PC-9 (cell line): Measurements from ENCODE around the gene MAGI2. TPM values are rescaled to one million over a fixed set of nuclear protein-coding genes. Genes with fewer than 3 reads are reported as not detected.
"Not testable (repeated sequence)": the region's sequence is repeated elsewhere in the genome, so short reads cannot be mapped to it uniquely, and the experiment has no call there.

ENCODE experiments used
- BruUV-seq: library from RNA; stranded (reverse); fragments of 400-500 nt; replicated peaks from 2 replicates; lab custom pipeline; 2021; lab: Mats Ljungman, UMichigan
- CTCF ChIA-PET: fragments of 300-600 bp; sonication (Branson Sonifier 250); formaldehyde crosslinking; loops from one replicate; lab custom pipeline; 2022; ENCODE audit warnings: antibody characterized with exemption; lab: Charles Lee
- POLR2A ChIA-PET: fragments of 300-600 bp; sonication (Branson Sonifier 250); formaldehyde crosslinking; loops from one replicate; lab custom pipeline; 2022; ENCODE audit warnings: antibody characterized with exemption; ENCODE audit not compliant: unreplicated experiment; lab: Charles Lee
- DNase-seq, 2 experiments: peaks; one replicate each; pipeline versions ENCODE4 v3.0.0 to v3.0.0-alpha.2; 2015 to 2022; ENCODE audit warnings: mixed read lengths in 1 of 2
- H2AFZ ChIP-seq: fragments of 200-600 bp; sonication (generic); 2 replicates; pipeline ENCODE4 v1.8.1; 2017; ENCODE audit warnings: antibody characterized with exemption
- H3F3A ChIP-seq: fragments of 200-600 bp; sonication (generic); 2 replicates; pipeline ENCODE4 v1.8.1; 2017; ENCODE audit warnings: antibody characterized with exemption, mild to moderate bottlenecking, low read depth; ENCODE audit not compliant: insufficient read depth
- H3K27ac ChIP-seq: fragments of 200-600 bp; sonication (generic); 2 replicates; pipeline ENCODE4 v1.6.1; 2016; ENCODE audit warnings: mixed run types
- H3K27me3 ChIP-seq: fragments of 200-600 bp; sonication (generic); 2 replicates; pipeline ENCODE4 v1.6.1; 2016; ENCODE audit warnings: low read depth, mixed run types; ENCODE audit not compliant: insufficient read depth
- H3K36me3 ChIP-seq: fragments of 200-600 bp; sonication (generic); 2 replicates; pipeline ENCODE4 v1.6.1; 2016; ENCODE audit warnings: low read depth, mixed run types
- H3K4me1 ChIP-seq: fragments of 200-600 bp; sonication (generic); replicated peaks from 2 replicates; pipeline ENCODE4 v1.6.1; 2016; ENCODE audit warnings: mixed run types; ENCODE audit not compliant: insufficient read depth
- H3K4me2 ChIP-seq: fragments of 200-600 bp; sonication (generic); 2 replicates; pipeline ENCODE4 v1.6.1; 2017; ENCODE audit warnings: mixed run types
- H3K4me3 ChIP-seq: fragments of 200-600 bp; sonication (generic); 2 replicates; pipeline ENCODE4 v1.6.1; 2016; ENCODE audit warnings: mixed run types
- H3K79me2 ChIP-seq: fragments of 200-600 bp; sonication (generic); 2 replicates; pipeline ENCODE4 v1.6.1; 2017; ENCODE audit warnings: low read depth, mixed run types
- H3K9me2 ChIP-seq: fragments of 200-600 bp; sonication (generic); 2 replicates; pipeline ENCODE4 v1.8.1; 2017; ENCODE audit warnings: mild to moderate bottlenecking; ENCODE audit not compliant: insufficient read depth
- H3K9me3 ChIP-seq: fragments of 200-600 bp; sonication (generic); 2 replicates; pipeline ENCODE4 v1.8.1; 2016; ENCODE audit warnings: low read depth; ENCODE audit not compliant: insufficient read depth
- H4K20me1 ChIP-seq: fragments of 200-600 bp; sonication (generic); 2 replicates; pipeline ENCODE4 v1.8.1; 2017; ENCODE audit not compliant: insufficient read depth
- CTCF ChIP-seq: fragments of 200-600 bp; sonication (generic); conservative IDR thresholded peaks from 2 replicates; pipeline ENCODE4 v1.6.1; 2017; ENCODE audit warnings: mixed run types, antibody characterized with exemption, mild to moderate bottlenecking, moderate library complexity
- EZH2 ChIP-seq: fragments of 200-600 bp; sonication (generic); IDR thresholded peaks from 2 replicates; pipeline ENCODE4 v1.8.0; 2017; ENCODE audit warnings: antibody characterized with exemption, low read depth
- intact Hi-C: fragments of 100-400 bp; cut with micrococcal nuclease; formaldehyde crosslinking; loops from one replicate; pipeline ENCODE4 v1.10.0; 2022; ENCODE audit not compliant: unreplicated experiment
- total RNA-seq: library from RNA; stranded (reverse); gene quantifications from 2 replicates; pipeline ENCODE4 v1.2.3, GENCODE V29; 2021

Gene MAGI2
- total RNA-seq, 1 experiment from 2014 or later: 0.92 TPM

- Histone ChIP-seq H3K4me1 (no peaks in the 10 kb centered on the region), H3F3A (no peaks in the 10 kb centered on the region), H3K4me3 (no peak overlapping the region), H3K4me2 (no peak overlapping the region), H2AFZ (no peak overlapping the region), H3K9me2 (no peaks in the 10 kb centered on the region), H3K79me2 (no peaks in the 10 kb centered on the region), H4K20me1 (no peaks in the 10 kb centered on the region), H3K9me3 (no peaks in the 10 kb centered on the region), H3K27me3 (no peaks in the 10 kb centered on the region), H3K27ac (no peak overlapping the region), H3K36me3 (no peaks in the 10 kb centered on the region)
- ChIA-PET POLR2A (no interaction called here), CTCF (no interaction called here)
- BruUV-seq: no TSS peak
- no peak for DNase-seq
- intact Hi-C loops: loop anchor here (5.0 to 10.0 kb wide), 2 partner anchors 418 to 1530 kb away; no protein-coding TSS in a partner anchor
- TF ChIP-seq CTCF (no peak), EZH2 (no peak)
Measured at GRCh38 chr7:78514634-78515033, 938.8 kb downstream of the MAGI2 start.

- intact Hi-C loops: loop anchor here (1.0 to 10.0 kb wide), 4 partner anchors 422 to 1534 kb away; no protein-coding TSS in a partner anchor
- Histone ChIP-seq H3K9me2 (no peaks in the 10 kb centered on the region), H3K4me1 (no peaks in the 10 kb centered on the region), H3K4me3 (no peak overlapping the region), H4K20me1 (no peaks in the 10 kb centered on the region), H3K4me2 (no peak overlapping the region), H3F3A (no peaks in the 10 kb centered on the region), H3K9me3 (no peaks in the 10 kb centered on the region), H3K27ac (no peak overlapping the region), H3K27me3 (no peaks in the 10 kb centered on the region), H2AFZ (no peak overlapping the region), H3K36me3 (no peaks in the 10 kb centered on the region), H3K79me2 (no peaks in the 10 kb centered on the region)
- BruUV-seq: no TSS peak
- TF ChIP-seq CTCF (peak; percentile 66), EZH2 (no peak)
- DNase-seq: peak in 1 of 2 experiments; percentile 40
- CTCF ChIA-PET: interaction anchor here (0.8 kb wide), 1 partner anchor 788 kb away, joined by 4 read pairs; no protein-coding TSS in a partner anchor
- POLR2A ChIA-PET: no interaction called here
Measured at GRCh38 chr7:78510580-78511188, 942.8 kb downstream of the MAGI2 start.

- H3K79me2 ChIP-seq, H3K27me3 ChIP-seq, H3K4me1 ChIP-seq, H3F3A ChIP-seq, BruUV-seq, POLR2A ChIA-PET, H3K4me2 ChIP-seq, DNase-seq, H3K36me3 ChIP-seq, H3K9me2 ChIP-seq, H3K4me3 ChIP-seq, H4K20me1 ChIP-seq, H2AFZ ChIP-seq, H3K9me3 ChIP-seq, H3K27ac ChIP-seq, CTCF ChIA-PET, intact Hi-C loops: not testable (repeated sequence)
Measured at GRCh38 chr7:78503301-78503700, 950.2 kb downstream of the MAGI2 start.
